GM06990 (cell line): ENCODE results near the gene NOL9.

Experiments
- DNase-seq: peaks from one replicate; pipeline ENCODE4 v3.0.0-alpha.2; 2011; ENCODE audit not compliant: insufficient read length; ENCODE audit errors: extremely low read depth
- H3K27me3 ChIP-seq: replicated peaks from 2 replicates; pipeline ENCODE4 v1.6.0; 2011; ENCODE audit warnings: low read length; ENCODE audit not compliant: control insufficient read depth, insufficient read depth
- H3K36me3 ChIP-seq: 2 replicates; pipeline ENCODE4 v1.5.1; 2011; ENCODE audit warnings: low read length; ENCODE audit not compliant: control insufficient read depth, insufficient read depth
- H3K4me3 ChIP-seq: replicated peaks from 2 replicates; pipeline ENCODE4 v1.5.1; 2011; ENCODE audit warnings: low read depth, mild to moderate bottlenecking, control low read depth, low read length
- TF ChIP-seq, protein P1 (sequence below): IDR thresholded peaks from 2 replicates; pipeline ENCODE4 v1.5.1; 2011; ENCODE audit warnings: low read length, control low read depth, mild to moderate bottlenecking, inconsistent platforms; ENCODE audit not compliant: insufficient read depth, poor library complexity, severe bottlenecking

NOL9 gene

DNA sequence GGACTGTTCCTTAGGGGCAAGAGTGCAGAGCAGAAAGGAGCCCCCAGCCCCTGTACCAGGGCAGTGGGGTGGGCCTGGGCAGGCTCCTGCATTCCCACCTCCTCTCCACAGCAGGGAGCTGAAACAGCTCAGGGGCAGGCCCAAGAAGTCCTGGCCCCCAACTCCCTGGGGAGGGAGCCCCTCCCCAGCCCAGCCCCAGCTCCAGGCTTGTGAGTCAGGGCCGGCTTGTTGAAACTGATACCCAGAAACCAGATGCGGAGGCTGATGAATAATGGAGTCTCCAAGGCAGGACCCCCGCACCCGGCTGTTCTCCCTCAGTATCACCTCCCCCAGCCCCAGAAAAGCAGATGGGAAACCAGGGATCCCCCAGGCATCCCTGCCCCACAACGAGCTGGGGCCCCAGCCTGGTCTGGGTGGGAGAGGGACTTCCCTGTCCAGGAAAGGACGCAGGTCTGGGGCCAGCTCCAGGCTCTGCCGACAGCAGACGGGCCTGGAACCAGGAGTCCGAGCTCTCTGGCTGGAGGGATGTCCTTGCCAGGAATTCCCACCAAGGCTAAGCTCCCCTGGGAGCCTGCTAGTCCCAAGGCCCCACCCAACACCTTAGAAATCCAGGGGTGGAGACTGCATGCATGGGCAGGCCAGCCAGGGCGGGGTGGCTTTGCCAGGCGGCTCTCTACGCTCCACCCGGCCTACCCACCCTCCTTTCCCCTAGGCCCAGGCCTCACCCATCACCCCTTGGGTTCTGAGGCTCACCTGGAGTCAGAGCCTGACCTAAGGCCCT lies 65.5 kb downstream of the NOL9 start:
- Histone ChIP-seq H3K4me3 (no peak overlapping the region), H3K27me3 (no peaks in the 10 kb centered on the region; the same call in 1 of the 2 replicates), H3K36me3 (no peaks in the 10 kb centered on the region)
- TF ChIP-seq, protein P1, sequence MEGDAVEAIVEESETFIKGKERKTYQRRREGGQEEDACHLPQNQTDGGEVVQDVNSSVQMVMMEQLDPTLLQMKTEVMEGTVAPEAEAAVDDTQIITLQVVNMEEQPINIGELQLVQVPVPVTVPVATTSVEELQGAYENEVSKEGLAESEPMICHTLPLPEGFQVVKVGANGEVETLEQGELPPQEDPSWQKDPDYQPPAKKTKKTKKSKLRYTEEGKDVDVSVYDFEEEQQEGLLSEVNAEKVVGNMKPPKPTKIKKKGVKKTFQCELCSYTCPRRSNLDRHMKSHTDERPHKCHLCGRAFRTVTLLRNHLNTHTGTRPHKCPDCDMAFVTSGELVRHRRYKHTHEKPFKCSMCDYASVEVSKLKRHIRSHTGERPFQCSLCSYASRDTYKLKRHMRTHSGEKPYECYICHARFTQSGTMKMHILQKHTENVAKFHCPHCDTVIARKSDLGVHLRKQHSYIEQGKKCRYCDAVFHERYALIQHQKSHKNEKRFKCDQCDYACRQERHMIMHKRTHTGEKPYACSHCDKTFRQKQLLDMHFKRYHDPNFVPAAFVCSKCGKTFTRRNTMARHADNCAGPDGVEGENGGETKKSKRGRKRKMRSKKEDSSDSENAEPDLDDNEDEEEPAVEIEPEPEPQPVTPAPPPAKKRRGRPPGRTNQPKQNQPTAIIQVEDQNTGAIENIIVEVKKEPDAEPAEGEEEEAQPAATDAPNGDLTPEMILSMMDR, result no peak
- DNase-seq, result no peak

DNA sequence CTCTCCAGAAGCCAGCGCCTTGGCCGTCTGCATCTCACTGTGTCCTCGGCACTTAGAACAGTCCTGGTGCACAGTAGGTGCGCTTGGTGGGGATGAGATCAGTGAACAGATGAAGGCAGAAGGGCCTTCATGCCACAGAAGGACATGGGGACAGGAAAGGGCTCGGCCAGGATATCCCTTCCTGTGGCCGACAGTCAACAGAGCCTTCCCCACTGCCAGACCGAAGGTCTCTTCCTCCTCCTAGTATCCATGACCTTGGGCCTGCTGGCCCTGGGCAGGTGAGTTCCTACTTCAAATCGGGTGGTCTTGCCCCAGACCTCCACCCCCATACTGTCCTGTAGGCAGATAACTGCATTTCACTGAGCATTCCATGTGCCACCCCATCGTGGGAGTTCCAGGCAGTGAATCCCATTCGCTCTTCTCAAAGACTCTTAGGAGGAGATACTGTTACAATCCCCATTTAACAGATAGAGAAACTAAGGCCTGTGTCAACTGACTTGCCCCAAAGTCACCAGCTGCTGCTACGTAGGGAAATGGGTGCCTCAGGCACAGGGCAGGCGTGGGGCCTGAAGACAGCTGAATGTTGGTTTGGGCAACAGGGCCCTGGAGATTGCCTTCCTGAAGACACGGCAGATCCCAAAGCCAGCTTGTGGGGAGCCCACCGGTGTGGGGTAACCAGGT lies 66.4 kb downstream of the NOL9 start:
- TF ChIP-seq, protein P1, result no peak
- Histone ChIP-seq H3K36me3 (no peaks in the 10 kb centered on the region), H3K4me3 (no peak overlapping the region), H3K27me3 (no peaks in the 10 kb centered on the region; the same call in 1 of the 2 replicates)
- no peak for DNase-seq

DNA sequence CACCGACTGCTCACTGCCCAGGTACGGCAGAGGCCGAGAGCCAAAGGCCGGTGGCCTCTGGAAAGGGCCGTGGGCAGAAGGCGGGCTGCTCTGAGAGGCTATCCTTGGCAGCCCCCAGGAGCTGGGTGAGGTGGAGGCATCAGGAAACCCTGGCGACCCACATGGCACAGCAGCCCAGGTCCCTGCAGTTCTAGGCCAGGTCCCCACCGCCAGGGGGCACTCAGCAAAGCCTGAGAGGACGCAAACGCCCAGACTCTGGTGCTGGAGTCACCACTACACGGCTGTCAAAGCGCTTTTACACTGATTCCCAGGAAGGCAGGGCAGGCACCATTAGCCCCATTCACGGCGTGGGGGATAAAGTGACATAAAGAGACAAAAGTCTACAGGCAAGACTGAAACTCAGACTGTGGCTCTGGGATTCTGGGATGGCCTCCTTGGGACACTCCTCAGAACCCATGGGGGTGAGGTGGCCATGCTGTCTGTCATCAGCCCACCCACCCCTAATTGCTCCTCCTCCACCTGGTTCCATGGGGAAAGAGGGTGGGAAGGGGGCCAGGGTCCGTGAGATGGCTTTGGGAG lies 67.8 kb downstream of the NOL9 start:
- DNase-seq, result peak; percentile 56
- Histone ChIP-seq H3K27me3 (no peaks in the 10 kb centered on the region; the same call in 1 of the 2 replicates), H3K36me3 (no peaks in the 10 kb centered on the region), H3K4me3 (no peak overlapping the region)
- TF ChIP-seq, protein P1, result peak; percentile 98

DNA sequence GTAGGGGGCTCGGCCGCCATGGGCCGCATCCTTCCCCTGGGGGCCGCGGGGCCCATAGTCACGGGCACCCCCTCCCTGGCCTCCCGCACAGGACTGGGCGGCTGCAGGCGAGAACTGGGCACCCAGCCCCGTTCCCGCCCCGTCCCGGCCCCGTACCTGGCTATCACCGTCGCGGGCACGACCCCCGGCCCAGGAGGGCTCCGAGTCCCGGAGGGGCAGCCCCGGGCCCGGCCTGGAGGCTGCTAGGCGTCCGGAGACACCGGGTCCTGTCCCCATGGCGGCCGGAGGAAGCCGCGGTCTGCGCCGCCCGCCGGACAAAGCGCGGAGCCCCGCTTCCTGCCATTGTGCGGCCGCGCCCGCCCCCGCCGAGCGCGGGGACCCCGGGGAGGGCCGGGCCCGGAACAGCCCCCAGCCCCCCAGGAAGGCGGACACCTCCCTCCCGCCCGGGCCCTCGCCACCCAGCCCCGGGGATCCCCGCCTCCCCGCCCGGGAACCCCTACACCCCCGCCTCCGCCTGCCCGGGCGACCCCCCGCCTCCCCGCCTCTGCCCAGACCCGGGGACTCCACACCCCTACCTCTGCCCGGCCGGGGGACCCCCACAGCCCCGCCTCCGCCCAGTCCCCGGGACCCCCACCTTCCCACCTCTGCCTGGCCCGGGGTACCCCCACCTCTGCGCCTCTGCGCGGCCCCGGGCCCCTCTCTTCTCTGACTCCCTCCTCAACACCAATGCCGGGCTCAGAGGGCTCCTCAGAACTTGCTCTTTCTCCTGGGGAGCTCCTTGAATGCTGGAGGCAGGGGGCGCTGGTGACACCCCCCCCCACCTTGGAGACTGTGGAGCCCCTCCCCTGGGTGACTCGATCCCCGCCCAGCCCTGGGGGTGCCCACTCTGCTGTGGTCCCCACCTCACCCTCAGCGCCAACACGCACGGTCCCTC lies 68.9 kb downstream of the NOL9 start:
- DNase-seq, result no peak
- H3K27me3 ChIP-seq, result no peaks in the 10 kb centered on the region; the same call in 1 of the 2 replicates
- no peaks in the 10 kb centered on the region for H3K36me3 ChIP-seq
- peak overlapping the region; percentile 27; the same call in 1 of the 2 replicates for H3K4me3 ChIP-seq
- TF ChIP-seq, protein P1, result peak; percentile 12

DNA sequence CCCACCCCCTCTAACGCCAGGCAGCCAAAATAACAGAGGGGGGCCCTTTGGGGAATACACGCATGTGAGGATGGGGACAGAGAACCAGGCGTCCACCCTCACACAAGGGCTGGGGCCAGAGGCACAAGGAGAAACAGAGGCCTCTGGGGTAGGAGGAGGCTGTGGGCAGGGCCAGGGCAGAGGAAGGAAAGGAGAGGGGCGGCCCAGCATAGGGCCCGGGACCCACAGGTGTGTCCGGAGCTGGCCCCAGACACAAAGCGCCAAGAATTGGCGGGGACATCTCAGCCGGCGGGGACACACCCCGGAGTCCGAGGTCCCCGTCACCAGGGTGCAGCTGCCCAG lies 69.5 kb downstream of the NOL9 start:
- DNase-seq, result no peak
- TF ChIP-seq, protein P1, result no peak
- Histone ChIP-seq H3K4me3 (peak overlapping the region; percentile 27; the same call in 1 of the 2 replicates), H3K27me3 (no peaks in the 10 kb centered on the region; the same call in 1 of the 2 replicates), H3K36me3 (no peaks in the 10 kb centered on the region)
